Progenitor cell of endocrine pancreas (in vitro differentiated cells): ENCODE measurements around the gene MAGEA9B. TPM values are rescaled to one million over a fixed set of nuclear protein-coding genes. Genes with fewer than 3 reads are reported as not detected.
"Not testable (repeated sequence)": the region's sequence is repeated elsewhere in the genome, so short reads cannot be mapped to it uniquely, and the experiment has no call there.

Experiments
- DNase-seq: peaks from one replicate; pipeline ENCODE4 v3.0.0; 2021; ENCODE audit warnings: low spot score; ENCODE audit not compliant: unreplicated experiment
- H3K27ac Mint-ChIP-seq: 2 replicates; pipeline ENCODE4 v1.8.0; 2021; ENCODE audit warnings: mild to moderate bottlenecking, moderate library complexity, mixed read lengths
- H3K27me3 Mint-ChIP-seq: 2 replicates; pipeline ENCODE4 v1.8.0; 2021; ENCODE audit warnings: mixed read lengths
- H3K36me3 Mint-ChIP-seq: 2 replicates; pipeline ENCODE4 v1.8.0; 2022; ENCODE audit warnings: mixed read lengths; ENCODE audit not compliant: insufficient read depth
- H3K4me1 Mint-ChIP-seq: 2 replicates; pipeline ENCODE4 v1.8.0; 2021; ENCODE audit warnings: low read depth, mixed read lengths
- H3K4me3 Mint-ChIP-seq: 2 replicates; pipeline ENCODE4 v1.8.0; 2021; ENCODE audit warnings: low read depth, mild to moderate bottlenecking, moderate library complexity, mixed read lengths
- H3K9me3 Mint-ChIP-seq: 2 replicates; pipeline ENCODE4 v1.8.0; 2021; ENCODE audit warnings: low read depth, mixed read lengths
- total RNA-seq: library from RNA; stranded (reverse); gene quantifications from 2 replicates; pipeline ENCODE4 v1.2.1, GENCODE V29; 2021
- TF ChIP-seq, protein P1 (sequence below): fragments of 200-600 bp; sonication (generic); IDR thresholded peaks from one replicate; pipeline ENCODE4 v1.5.0; 2021; ENCODE audit warnings: antibody characterized with exemption, mild to moderate bottlenecking; ENCODE audit not compliant: unreplicated experiment

The MAGEA9B gene
- total RNA-seq, 1 donor from 2014 or later, result not detected

DNA sequence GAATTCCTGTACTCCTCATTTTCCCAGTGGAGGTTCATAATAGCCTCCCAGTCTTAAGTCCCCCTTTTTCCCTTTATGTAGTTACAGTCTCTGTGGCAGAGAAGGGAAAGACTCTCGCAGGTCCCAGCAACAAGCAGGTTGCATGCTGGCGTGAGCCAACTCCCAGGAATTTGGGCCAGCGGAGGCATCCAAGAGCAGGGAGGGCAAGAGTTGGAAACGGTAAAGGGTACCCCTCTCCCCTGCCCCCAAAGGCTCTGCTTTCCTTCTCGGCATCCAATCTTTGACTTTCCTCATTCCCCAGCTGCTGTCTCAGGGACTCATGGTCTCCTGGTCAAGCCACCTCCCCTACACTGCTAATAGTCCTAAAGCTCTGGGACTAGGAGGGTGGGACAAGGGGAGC lies 23.3 kb upstream of the MAGEA9B start:
- Mint-ChIP-seq H3K27me3 (no peaks in the 10 kb centered on the region), H3K9me3 (peaks cover 29% of the 10 kb centered on the region), H3K4me3 (no peak overlapping the region), H3K4me1 (peaks cover 2% of the 10 kb centered on the region), H3K36me3 (peaks cover 10% of the 10 kb centered on the region), H3K27ac (no peak overlapping the region)
- TF ChIP-seq, protein P1, sequence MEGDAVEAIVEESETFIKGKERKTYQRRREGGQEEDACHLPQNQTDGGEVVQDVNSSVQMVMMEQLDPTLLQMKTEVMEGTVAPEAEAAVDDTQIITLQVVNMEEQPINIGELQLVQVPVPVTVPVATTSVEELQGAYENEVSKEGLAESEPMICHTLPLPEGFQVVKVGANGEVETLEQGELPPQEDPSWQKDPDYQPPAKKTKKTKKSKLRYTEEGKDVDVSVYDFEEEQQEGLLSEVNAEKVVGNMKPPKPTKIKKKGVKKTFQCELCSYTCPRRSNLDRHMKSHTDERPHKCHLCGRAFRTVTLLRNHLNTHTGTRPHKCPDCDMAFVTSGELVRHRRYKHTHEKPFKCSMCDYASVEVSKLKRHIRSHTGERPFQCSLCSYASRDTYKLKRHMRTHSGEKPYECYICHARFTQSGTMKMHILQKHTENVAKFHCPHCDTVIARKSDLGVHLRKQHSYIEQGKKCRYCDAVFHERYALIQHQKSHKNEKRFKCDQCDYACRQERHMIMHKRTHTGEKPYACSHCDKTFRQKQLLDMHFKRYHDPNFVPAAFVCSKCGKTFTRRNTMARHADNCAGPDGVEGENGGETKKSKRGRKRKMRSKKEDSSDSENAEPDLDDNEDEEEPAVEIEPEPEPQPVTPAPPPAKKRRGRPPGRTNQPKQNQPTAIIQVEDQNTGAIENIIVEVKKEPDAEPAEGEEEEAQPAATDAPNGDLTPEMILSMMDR, result no peak
- DNase-seq, result no peak

- peaks cover 24% of the 10 kb centered on the region for H3K9me3 Mint-ChIP-seq
- H3K4me3 Mint-ChIP-seq, result no peak overlapping the region
Measured at GRCh38 chrX:149607699-149608098, 20.4 kb upstream of the MAGEA9B start.

DNA sequence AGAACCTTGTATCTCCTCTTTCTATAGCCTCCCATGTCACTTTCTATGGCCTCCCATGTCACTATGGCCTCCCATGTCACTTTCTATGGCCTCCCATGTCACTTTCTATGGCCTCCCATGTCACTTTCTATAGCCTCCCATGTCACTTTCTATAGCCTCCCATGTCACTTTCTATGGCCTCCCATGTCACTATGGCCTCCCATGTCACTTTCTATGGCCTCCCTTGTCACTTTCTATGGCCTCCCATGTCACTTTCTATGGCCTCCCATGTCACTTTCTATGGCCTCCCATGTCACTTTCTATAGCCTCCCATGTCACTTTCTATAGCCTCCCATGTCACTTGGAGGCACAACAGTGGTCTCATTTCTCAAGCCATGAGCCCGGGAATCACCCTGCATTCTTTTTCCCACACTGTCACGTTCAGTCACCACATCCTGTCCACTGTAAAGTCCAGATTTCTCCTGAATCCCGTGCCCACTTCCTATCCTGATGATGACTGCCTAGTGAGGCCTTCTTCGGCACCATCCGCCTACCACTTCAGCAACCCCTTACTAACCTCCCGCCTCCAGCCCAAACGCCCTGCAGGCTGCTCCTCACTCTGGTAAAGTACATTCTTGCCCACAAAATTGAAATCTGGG lies 18.1 kb upstream of the MAGEA9B start:
- not testable (repeated sequence) for H3K4me1 Mint-ChIP-seq, H3K27me3 Mint-ChIP-seq, H3K27ac Mint-ChIP-seq, H3K4me3 Mint-ChIP-seq, DNase-seq
- peaks cover 21% of the 10 kb centered on the region for H3K9me3 Mint-ChIP-seq
- H3K36me3 Mint-ChIP-seq, result peaks cover 20% of the 10 kb centered on the region

More at GRCh38 chrX:149607699-149608098, 20.4 kb upstream of the MAGEA9B start:
- H3K27ac Mint-ChIP-seq, result no peak overlapping the region
- no peaks in the 10 kb centered on the region for H3K4me1 Mint-ChIP-seq
- TF ChIP-seq, protein P1, result no peak
- DNase-seq, result no peak
- H3K36me3 Mint-ChIP-seq, result peaks cover 14% of the 10 kb centered on the region
- no peaks in the 10 kb centered on the region for H3K27me3 Mint-ChIP-seq

- not testable (repeated sequence) for H3K4me1 Mint-ChIP-seq, H3K4me3 Mint-ChIP-seq, H3K9me3 Mint-ChIP-seq, H3K36me3 Mint-ChIP-seq, H3K27ac Mint-ChIP-seq, H3K27me3 Mint-ChIP-seq, DNase-seq
Measured at GRCh38 chrX:149598603-149599002, 11.3 kb upstream of the MAGEA9B start.

- not testable (repeated sequence) for H3K27me3 Mint-ChIP-seq, DNase-seq, H3K27ac Mint-ChIP-seq, H3K9me3 Mint-ChIP-seq, H3K36me3 Mint-ChIP-seq, H3K4me1 Mint-ChIP-seq, H3K4me3 Mint-ChIP-seq
Measured at GRCh38 chrX:149595943-149596342, 8.7 kb upstream of the MAGEA9B start.

- not testable (repeated sequence) for H3K4me1 Mint-ChIP-seq, DNase-seq, H3K27me3 Mint-ChIP-seq, H3K4me3 Mint-ChIP-seq, H3K36me3 Mint-ChIP-seq, H3K9me3 Mint-ChIP-seq, H3K27ac Mint-ChIP-seq
Measured at GRCh38 chrX:149595214-149595613, 8.0 kb upstream of the MAGEA9B start, which contains the start of gene HSFX2. Gene HSFX2 (minus strand): TSS chrX:149595314. CDS start chrX:149594700, 614 bp downstream.

- H3K36me3 Mint-ChIP-seq, H3K9me3 Mint-ChIP-seq, DNase-seq, H3K4me3 Mint-ChIP-seq, H3K4me1 Mint-ChIP-seq, H3K27me3 Mint-ChIP-seq, H3K27ac Mint-ChIP-seq: not testable (repeated sequence)
Measured at GRCh38 chrX:149590993-149591392, 3.7 kb upstream of the MAGEA9B start.

GRCh38 chrX:149585631-149586030 lies 1.6 kb downstream of the MAGEA9B start:
- not testable (repeated sequence) for DNase-seq, H3K9me3 Mint-ChIP-seq, H3K4me1 Mint-ChIP-seq, H3K4me3 Mint-ChIP-seq, H3K36me3 Mint-ChIP-seq, H3K27ac Mint-ChIP-seq, H3K27me3 Mint-ChIP-seq

DNA sequence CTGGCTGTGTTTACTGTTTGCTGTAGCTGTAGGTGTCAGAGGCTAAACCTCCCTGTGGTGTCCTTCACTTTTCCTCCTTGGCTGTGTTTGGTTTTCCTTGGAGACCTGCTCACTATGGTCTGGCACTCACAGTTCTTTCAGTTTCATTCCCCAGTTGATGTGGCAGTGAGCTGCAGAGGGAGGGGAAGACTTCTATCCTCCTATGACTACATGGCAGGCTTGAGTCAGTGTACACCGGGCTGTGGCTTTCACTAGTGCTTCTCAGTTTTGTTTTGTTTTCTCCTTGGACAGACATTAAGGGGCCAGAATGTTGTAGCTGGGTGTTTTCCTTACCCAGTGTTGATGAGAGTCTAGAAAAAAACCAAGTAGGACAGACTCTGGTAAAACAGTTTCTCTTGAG lies 13.8 kb downstream of the MAGEA9B start:
- H3K4me3 Mint-ChIP-seq, DNase-seq, H3K36me3 Mint-ChIP-seq, H3K27me3 Mint-ChIP-seq, H3K27ac Mint-ChIP-seq, H3K4me1 Mint-ChIP-seq, H3K9me3 Mint-ChIP-seq: not testable (repeated sequence)
